ENCODE results near the gene SIRT5.

The SIRT5 gene

GRCh38 chr6:13590574-13591153 lies 16.3 kb downstream of the SIRT5 start:
- DNase-seq, result no peak

GRCh38 chr6:13591205-13591921 lies 17.0 kb downstream of the SIRT5 start:
- no peak for DNase-seq

GRCh38 chr6:13593103-13593502 lies 18.7 kb downstream of the SIRT5 start:
- no peak for DNase-seq

GRCh38 chr6:13593720-13594119 lies 19.3 kb downstream of the SIRT5 start:
- no peak for DNase-seq

GRCh38 chr6:13597073-13597472 lies 22.7 kb downstream of the SIRT5 start:
- no peak for DNase-seq

- DNase-seq, result no peak
These were observed 25.6 kb downstream of the SIRT5 start for GRCh38 chr6:13600036-13600435.

GRCh38 chr6:13604135-13604534 lies 29.7 kb downstream of the SIRT5 start:
- DNase-seq, result no peak

- no peak for DNase-seq
These were observed 30.4 kb downstream of the SIRT5 start for GRCh38 chr6:13604546-13605416.

GRCh38 chr6:13605634-13606033 lies 31.2 kb downstream of the SIRT5 start:
- no peak for DNase-seq

GRCh38 chr6:13611715-13612114 lies 37.3 kb downstream of the SIRT5 start:
- no peak for DNase-seq

GRCh38 chr6:13613029-13613594 lies 38.7 kb downstream of the SIRT5 start:
- DNase-seq, result no peak

GRCh38 chr6:13614126-13614925 lies 39.9 kb downstream of the SIRT5 start:
- DNase-seq, result peak; percentile 81

GRCh38 chr6:13614926-13615791 lies 40.8 kb downstream of the SIRT5 start, which contains the start of gene NOL7:
TSS of gene NOL7 (plus strand) at chr6:13615335. CDS start at chr6:13615359, 24 bp downstream.
- DNase-seq, result peak; percentile 98

GRCh38 chr6:13615792-13616120 lies 41.4 kb downstream of the SIRT5 start:
- peak; percentile 67 for DNase-seq

- no peak for DNase-seq
These were observed 42.7 kb downstream of the SIRT5 start for GRCh38 chr6:13617066-13617465.

GRCh38 chr6:13624871-13625288 lies 50.5 kb downstream of the SIRT5 start:
- no peak for DNase-seq

GRCh38 chr6:13629459-13630116 lies 55.2 kb downstream of the SIRT5 start:
- DNase-seq, result no peak

- no peak for DNase-seq
These were observed 56.1 kb downstream of the SIRT5 start for GRCh38 chr6:13630499-13630898.

GRCh38 chr6:13633343-13633742 lies 58.9 kb downstream of the SIRT5 start:
- no peak for DNase-seq

- DNase-seq, result no peak
These were observed 61.7 kb downstream of the SIRT5 start for GRCh38 chr6:13635948-13636658.

Data from islet precursor cell (in vitro differentiated cells).